Islet precursor cell (in vitro differentiated cells): Measurements from ENCODE around the gene ANKRD65.
"Not testable (repeated sequence)": the region's sequence is repeated elsewhere in the genome, so short reads cannot be mapped to it uniquely, and the experiment has no call there.

Source experiments
- DNase-seq: peaks from one replicate; pipeline ENCODE4 v3.0.0-alpha.2; 2018

ANKRD65 gene

DNA sequence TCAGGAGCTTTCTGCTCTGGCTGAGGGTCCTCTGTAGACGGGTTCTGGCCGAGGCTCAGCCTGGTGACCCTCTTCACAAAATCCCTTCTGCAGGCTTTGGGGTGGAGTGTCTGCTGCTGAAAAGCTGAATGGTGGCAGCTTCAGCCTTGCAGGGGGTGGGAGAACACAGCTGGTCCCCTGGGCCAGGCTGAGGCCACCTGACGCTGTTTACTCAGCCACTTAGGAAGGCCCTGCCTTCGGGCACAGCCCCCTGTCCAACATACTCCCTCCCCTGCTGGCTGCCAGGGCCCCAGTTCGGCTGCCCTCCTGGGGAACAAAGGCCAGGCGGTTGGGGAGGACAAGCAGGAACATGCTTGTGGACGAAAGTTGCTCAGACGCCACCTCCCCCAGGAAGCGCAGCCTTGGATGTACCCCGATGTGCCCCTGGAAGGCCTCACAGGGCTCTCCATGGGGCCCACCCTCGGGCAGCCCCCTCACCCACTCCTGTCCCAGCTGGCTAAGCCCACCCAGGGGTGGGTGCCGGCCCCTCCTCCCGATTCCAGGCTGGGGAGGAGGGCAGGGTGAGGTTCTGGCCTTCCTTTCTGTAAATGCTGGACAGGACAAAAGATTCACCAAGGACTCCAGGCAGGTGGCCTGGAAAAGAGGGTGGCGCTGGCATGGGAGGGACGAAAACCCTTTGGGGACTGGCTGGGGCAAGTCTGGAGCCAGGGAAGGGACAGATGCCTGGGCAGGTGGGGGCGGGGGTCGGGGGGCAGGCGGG is at the start of gene ANKRD65:
ANKRD65 (minus strand) TSS at position 130 of the 760 bp plus-strand sequence. CDS start 271 bp downstream, outside the sequence.
- DNase-seq: peak; percentile 57

DNA sequence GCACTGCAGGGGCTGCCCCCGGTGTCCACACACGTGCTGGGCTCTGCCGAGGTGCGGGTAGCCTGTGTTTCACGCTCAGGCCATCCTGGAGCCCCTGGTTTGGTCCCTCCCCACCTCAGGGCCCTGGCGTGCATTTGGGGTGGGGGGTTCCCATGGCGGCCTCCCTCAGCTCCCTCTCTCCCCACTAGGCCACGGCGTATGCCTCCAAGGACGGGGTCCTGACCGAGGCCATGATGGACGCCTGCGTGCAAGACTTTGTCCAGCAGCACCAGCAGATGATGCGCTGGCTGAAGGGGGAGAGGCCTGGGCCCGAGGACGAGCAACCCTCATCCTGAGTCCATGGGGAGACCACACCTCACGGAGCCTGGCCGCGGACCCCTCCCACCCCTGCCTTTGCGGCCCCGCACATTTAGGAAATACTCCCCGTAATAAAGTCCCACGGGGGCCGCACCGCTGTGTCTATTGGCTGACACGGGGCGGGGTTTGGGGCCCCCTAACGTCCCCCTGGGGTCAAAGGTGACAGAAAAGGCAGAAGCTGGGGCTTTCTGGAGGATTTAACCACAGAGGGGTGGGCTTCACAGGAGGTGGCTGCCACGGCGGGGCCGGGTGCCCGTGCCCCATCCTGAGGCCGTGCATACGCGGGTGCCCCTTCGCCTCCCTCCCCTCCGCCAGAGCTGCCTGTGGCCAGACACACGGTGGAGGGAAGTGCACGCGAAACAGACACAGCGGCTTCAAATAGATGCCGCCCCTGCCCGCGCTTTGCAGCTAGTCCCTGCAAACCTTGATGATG is 47.3 kb upstream of the ANKRD65 start:
- not testable (repeated sequence) for DNase-seq

GRCh38 chr1:1463312-1463711 is 42.2 kb upstream of the ANKRD65 start:
- no peak for DNase-seq

DNA sequence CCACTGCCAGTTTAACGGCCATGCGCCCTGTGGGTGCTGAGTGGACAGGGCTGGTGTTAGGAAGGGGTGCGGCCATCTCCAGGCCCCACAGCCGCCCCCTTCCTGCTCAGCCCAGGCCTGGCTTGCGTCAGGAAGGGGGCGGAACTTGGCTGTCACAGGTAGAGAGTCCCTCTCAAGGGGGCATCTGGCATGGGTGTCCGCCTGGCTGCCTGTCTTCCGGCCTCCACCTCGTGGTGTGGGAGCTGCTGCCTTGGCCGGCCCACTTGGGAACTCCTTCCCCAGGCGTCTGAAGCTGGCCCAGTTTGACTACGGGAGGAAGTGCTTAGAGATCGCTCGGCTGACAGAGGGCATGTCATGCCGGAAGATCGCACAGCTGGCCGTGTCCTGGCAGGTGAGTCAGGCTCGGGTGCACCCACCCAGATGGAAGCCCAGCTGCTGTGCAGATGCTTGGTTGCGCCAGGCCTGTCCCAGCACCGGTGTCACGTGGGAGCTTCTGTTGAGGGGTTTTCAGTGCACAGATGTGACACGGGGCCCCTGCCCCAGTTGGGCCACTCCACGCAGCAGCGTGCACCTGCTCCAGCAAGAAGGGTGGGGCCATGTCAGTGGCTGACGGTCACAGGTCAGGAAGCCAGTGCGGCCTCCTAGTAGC is 41.4 kb upstream of the ANKRD65 start:
- DNase-seq: peak; percentile 70

DNA sequence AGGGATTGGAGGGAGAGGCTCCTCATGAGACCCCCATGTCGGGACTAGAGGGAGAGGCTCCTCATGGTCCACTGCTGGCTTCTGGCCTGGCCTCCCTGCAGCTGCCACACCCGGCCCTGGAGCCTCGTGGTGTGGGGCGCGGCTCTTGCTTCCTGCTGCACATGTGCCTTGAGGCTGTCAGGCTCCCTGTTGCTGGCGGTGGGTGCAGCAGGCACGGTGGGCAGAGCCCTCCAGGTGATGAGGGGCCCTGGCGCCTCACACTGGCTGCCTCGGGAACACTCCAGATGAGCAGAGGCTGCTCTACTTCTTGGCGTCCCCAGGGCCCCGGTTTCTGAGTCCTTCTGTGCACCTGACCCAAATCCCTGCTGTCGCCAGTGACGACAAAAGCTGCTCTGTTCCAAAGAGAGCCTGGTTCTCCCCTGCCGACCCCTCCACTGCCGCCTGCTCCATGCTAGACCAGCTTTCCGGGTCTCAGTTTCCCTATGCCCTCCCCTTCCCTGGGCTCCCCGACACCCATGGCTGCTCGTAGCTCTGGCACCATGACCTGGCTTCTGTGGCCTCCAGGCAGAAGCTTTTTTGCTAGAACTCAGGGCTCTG is 40.7 kb upstream of the ANKRD65 start:
- no peak for DNase-seq

DNA sequence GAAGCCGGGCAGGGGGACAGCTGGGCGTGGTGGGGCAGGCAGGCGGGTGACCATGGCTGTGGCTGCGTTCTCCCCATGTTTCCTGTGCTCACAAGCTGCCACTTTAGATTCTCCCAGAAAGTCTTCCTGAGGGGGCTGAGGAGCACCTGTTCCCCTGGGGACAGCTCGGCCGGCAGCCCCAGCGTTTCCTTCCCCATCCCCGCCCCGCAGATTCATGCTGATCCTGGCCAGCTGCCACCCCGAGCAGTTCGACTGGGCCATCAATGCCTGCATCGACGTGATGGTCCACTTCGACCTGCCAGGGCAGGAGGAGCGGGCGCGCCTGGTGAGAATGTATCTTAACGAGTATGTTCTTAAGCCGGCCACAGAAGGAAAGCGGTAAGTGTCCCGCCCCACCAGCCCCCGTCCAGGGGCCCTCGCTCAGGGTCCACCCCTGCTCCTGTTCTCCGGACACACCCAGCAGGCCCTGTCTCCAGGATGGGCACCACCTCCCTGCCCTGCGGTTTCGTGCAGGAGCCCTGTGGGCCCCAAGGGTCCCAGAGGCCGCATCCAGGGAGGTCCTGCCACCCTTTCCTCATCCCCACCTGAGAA is 39.6 kb upstream of the ANKRD65 start:
- no peak for DNase-seq

DNA sequence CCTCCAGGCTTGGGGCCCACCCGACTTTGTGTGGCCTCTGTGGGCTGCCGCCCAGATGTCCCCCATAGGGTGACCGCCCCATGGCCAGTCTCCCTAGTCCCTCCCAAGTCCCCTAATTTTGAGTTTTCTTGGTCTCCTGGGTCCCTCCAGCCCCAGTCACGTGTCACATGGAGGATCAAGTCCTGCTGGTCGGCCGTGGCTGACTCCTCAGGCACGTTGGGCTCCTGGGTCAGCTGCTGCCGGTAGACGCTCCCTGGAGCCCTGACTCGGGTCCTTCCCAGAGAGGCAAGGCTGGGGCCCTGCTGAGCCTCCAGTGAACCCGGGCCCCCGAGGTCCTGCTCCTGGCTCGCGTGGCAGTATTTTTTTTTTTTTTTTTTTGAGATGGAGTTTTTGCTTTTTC is 38.6 kb upstream of the ANKRD65 start:
- not testable (repeated sequence) for DNase-seq

DNA sequence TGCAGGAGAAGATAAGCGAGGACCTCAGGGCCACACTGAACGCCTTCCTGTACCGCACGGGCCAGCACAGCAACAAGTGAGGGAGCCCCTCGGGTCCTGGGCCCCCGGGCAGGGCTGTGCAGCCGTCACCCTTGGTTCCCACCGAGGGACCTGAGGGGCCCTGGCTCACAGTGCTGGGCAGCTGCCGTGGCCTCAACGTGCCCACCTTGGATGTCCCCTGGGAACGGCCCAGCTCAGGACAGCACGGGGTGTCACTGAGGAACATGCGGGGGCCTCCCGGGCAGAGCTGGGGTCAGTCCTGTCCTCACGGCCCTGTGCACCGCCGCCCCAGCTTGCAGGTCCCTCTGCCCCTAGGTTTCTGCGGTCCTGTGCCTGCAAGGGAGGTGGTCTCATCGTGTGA is 38.1 kb upstream of the ANKRD65 start:
- not testable (repeated sequence) for DNase-seq

GRCh38 chr1:1456683-1457255 is 35.7 kb upstream of the ANKRD65 start:
- DNase-seq: not testable (repeated sequence)

GRCh38 chr1:1455934-1456333 is 34.9 kb upstream of the ANKRD65 start:
- not testable (repeated sequence) for DNase-seq

- DNase-seq: no peak
Observed at GRCh38 chr1:1455366-1455884, 34.3 kb upstream of the ANKRD65 start.

DNA sequence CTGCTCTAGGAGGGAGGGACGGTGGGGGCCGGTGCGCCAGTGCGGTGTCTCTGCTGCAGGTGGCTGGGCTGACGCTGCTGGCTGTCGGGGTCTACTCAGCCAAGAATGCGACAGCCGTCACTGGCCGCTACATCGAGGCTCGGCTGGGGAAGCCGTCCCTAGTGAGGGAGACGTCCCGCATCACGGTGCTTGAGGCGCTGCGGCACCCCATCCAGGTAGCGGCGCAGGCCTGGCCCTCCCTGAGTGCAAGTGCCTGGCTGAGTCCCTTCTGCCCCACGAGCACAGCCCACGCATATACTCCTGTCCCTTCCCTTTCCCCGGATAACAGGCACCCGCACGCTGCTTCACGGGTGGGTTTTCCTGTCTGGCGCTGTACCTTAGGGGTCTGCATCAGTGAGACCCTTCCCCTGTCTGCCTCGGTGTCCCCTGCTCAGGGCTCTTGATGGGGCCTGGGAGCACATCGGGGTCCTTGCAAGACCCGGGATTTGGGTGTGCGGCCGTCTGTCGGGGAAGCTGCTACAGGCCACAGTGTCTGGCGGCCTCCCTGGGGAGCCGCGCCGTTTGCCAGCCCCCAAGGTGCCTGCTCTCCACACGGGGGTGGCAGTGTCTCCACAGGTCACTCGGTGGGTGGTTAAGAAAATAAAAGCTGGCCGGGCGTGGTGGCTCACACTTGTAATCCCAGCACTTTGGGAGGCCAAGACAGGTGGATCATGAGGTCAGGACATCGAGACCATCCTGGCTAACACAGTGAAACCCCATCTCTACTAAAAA is 33.4 kb upstream of the ANKRD65 start:
- not testable (repeated sequence) for DNase-seq

- DNase-seq: no peak
Observed at GRCh38 chr1:1452882-1453281, 31.8 kb upstream of the ANKRD65 start.

- not testable (repeated sequence) for DNase-seq
Observed at GRCh38 chr1:1452365-1452739, 31.3 kb upstream of the ANKRD65 start.

DNA sequence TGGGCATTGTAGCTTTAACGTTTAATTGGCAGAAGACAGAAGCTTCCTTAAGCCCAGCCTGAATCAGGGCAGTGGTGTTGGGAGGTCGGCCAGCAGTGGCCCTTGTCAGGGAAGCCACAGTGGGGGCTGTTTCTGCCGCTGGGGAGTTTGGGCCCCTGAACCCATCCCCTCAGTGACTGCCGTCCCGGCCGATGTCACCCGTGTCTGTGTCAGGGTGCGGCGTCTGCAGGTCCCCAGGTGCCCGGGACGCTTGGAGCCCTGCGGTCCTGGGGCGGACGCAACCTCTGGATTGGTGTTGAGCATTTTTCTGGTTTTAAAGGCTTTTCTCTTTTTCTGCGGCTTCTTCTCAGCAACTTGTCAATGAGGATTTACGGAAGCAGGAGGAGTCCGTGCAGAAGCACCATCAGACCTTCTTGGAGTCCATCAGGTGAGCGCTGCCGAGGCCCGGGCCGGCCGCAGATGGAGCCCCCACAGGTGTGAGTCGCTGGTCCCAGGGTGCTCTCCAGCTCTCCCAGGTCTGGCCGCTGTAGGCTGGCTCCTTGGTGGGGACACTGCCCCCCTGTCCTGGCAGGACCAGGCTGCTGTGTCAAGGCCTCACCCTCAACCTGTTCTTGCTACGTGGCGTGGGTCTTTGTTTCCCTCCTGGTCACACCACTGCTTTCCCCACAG is 30.8 kb upstream of the ANKRD65 start:
- DNase-seq: no peak

GRCh38 chr1:1450616-1451015 is 29.5 kb upstream of the ANKRD65 start:
- not testable (repeated sequence) for DNase-seq

DNA sequence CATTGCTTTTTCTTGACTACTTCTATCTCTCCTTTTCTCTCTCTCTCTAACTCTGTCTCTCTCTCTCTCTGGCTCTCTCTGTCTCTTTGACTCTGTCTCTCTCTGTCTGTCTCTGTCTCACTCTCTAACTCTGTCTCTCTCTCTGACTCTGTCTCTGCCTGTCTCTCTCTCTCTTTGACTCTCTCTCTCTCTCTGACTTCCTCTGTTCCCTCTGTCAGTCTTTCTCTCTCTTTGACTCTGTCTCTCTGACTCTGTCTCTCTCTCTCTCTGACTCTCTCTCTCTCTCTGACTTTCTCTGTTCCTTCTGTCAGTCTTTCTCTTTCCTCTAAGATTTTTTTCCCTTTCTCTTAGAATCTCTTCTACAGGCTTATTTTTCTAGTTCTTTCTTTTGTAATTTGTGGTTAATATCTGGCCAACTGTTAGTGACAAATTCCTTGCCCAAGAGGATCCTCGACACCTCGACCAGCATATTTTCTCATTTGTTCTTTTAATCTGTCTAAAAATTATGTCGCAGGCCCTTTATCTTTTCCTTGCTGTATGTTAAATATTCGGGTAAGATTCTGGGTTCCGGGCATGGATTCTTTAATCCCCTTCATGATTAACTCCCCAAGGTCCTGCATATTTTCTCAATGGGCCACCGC is 28.1 kb upstream of the ANKRD65 start, which contains the start of gene ATAD3C:
ATAD3C (plus strand) TSS at position 591 of the 641 bp plus-strand sequence. CDS start 995 bp downstream, outside the sequence.
- DNase-seq: no peak

GRCh38 chr1:1446631-1447030 is 25.6 kb upstream of the ANKRD65 start:
- DNase-seq: not testable (repeated sequence)

DNA sequence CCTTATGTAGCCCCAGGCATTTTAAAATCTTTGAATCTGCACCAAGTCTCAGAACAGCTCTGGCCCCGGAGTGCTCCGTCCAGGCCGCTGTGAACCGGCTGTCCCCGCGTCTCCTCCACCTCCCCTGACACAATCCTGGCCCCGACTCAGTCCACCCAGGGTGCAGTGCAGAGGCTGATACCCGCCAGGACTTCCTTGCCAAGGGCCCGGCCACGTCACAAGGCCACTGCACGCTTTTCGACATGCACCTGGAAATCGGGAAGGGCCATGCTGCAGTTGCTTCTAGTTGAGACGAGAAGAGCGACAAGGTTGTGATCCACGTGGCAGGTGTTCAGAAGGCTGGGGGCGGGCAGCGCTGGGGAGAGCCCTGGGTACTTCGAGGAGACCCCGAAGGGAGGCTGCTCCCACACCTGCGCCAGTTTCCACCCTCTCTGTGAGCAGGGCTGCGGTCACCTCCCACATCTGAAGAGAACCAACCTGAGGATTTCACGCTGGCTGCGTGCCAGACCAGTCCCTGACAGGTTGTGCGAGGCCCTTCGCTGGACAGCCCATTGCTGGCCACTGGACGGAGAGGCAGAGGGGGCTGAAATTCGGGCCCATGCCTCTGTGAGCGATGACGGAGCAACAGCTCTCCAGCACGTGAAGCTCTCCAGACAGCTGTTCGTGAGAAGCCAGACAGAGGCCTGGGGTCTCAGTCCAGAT is 21.1 kb upstream of the ANKRD65 start:
- no peak for DNase-seq
